ENCODE measurements around the gene STX10. TPM values are rescaled to one million over a fixed set of nuclear protein-coding genes. Genes with fewer than 3 reads are reported as not detected.

Gene STX10
- total and polyA plus RNA-seq, 2 of the 4 experiments (the other 2 are of a cell fraction), result 64.9 to 82.0 TPM

DNA sequence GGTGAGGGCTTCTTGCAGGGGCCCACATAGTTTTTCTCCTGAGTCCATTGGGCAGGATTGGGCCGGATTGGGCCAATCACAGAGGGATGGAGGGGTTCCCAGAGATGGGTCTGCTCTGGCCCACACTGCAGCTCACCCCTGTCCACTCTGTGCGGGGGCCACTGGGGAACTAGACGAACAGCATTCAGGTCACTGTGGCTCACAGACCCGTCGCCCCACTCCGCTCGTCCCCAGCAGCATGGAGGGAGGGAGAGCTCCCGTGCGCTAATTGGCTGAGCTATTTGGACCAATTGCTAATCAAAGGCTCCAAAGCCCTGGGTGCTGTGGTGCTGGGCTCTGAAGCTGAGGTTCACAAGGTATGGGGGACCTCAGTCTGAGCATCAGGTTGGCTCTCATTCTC, 20.8 kb downstream of the STX10 start:
- no TSS peak for BruUV-seq (replicated peaks)
- no peak for DNase-seq
- CTCF ChIA-PET, result interaction anchor here (0.6 kb wide), 2 partner anchors 105 to 157 kb away, joined by 4 read pairs; no protein-coding TSS in a partner anchor

More for the DNA sequence above, 20.8 kb downstream of the STX10 start:
- Histone ChIP-seq H4K20me1 (ENCODE audit: insufficient read depth, low read length) (peaks cover 90% of the 10 kb centered on the region), H3K4me3 (ENCODE audit: insufficient read depth, low read depth, low read length) (no peak overlapping the region), H3K9ac (ENCODE audit: low read depth, low read length) (no peak overlapping the region), H2AFZ (replicated peaks; ENCODE audit: low read length, poor library complexity) (no peak overlapping the region), H3K27ac (ENCODE audit: insufficient read depth, low read length) (no peak overlapping the region), H2BK20ac (ENCODE audit: low read depth, low read length) (no peak overlapping the region), H3K4me2 (ENCODE audit: low read depth, low read length) (no peak overlapping the region), H2BK15ac (ENCODE audit: low read depth, low read length) (no peak overlapping the region), H3K79me1 (ENCODE audit: low read depth in 1 of 2, low read length in 2 of 2) (peaks cover 20 to 88% of the 10 kb centered on the region in 2 experiments), H4K91ac (ENCODE audit: insufficient read depth, low read depth, low read length) (no peak overlapping the region), H3K18ac (ENCODE audit: low read depth, low read length) (no peak overlapping the region), H3K9me1 (ENCODE audit: insufficient read depth, low read length) (peaks cover 35% of the 10 kb centered on the region), H3K4ac (ENCODE audit: low read depth, low read length) (no peak overlapping the region), H3K27me3 (ENCODE audit: control insufficient read depth, insufficient read depth, low read length) (no peaks in the 10 kb centered on the region), H3K4me1 (ENCODE audit: control insufficient read depth, insufficient read depth, low read length) (peaks cover 13% of the 10 kb centered on the region; the same call in 1 of the 2 replicates), H3K23ac (ENCODE audit: low read depth, low read length) (no peak overlapping the region), H4K8ac (ENCODE audit: low read depth in 2 of 2, low read length in 2 of 2) (no peak overlapping the region), H3K9me3 (ENCODE audit: control insufficient read depth, insufficient read depth, low read length) (no peaks in the 10 kb centered on the region), H3K14ac (replicated peaks; ENCODE audit: low read depth, low read length) (no peak overlapping the region), H2BK5ac (ENCODE audit: low read depth, low read length, poor library complexity, severe bottlenecking) (no peak overlapping the region), H3K56ac (ENCODE audit: extremely low read depth, insufficient read depth, low read length) (no peak overlapping the region), H2BK120ac (ENCODE audit: low read depth, low read length) (no peak overlapping the region), H3K36me3 (ENCODE audit: control insufficient read depth, insufficient read depth, low read length) (peaks cover 13% of the 10 kb centered on the region), H2AK5ac (ENCODE audit: low read depth, low read length) (no peak overlapping the region), H2AK9ac (replicated peaks; ENCODE audit: low read depth, low read length, poor library complexity) (no peak overlapping the region), H4K5ac (ENCODE audit: low read depth, low read length) (no peak overlapping the region)
- WGBS, 2 experiments (ENCODE audit: extremely low coverage in 2 of 2, insufficient read length in 1 of 2), result 67% methylated on average over 1 of the region's 9 CpGs; no CpG with 5 or more reads in 1 of the 2 experiments
- dilution Hi-C loops (cut with HindIII; ENCODE audit: low sequenced_read_pairs, unreplicated experiment) (no loop called here), intact Hi-C loops (cut with micrococcal nuclease) (no loop called here), in situ Hi-C loops (cut with MboI; ENCODE audit: low sequenced_read_pairs) (no loop called here)
- no peak for ATAC-seq (ENCODE audit: low read depth)
- POLR2A ChIA-PET (ENCODE audit: unreplicated experiment), result no interaction called here
- TF ChIP-seq, protein P1, sequence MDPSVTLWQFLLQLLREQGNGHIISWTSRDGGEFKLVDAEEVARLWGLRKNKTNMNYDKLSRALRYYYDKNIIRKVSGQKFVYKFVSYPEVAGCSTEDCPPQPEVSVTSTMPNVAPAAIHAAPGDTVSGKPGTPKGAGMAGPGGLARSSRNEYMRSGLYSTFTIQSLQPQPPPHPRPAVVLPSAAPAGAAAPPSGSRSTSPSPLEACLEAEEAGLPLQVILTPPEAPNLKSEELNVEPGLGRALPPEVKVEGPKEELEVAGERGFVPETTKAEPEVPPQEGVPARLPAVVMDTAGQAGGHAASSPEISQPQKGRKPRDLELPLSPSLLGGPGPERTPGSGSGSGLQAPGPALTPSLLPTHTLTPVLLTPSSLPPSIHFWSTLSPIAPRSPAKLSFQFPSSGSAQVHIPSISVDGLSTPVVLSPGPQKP (IDR thresholded peaks at IDR 0.05; ENCODE audit: borderline replicate concordance, low read depth, low read length), result no peak
- no peak for TF ChIP-seq MAFK (IDR thresholded peaks at IDR 0.05; ENCODE audit: low read depth, low read length)
- no peak for TF ChIP-seq CHD1 (IDR thresholded peaks at IDR 0.05; ENCODE audit: low read depth, low read length)
- TF ChIP-seq FOS (IDR thresholded peaks at IDR 0.05; ENCODE audit: low read depth, low read length), result no peak
- TF ChIP-seq RAD21 (IDR thresholded peaks at IDR 0.05; ENCODE audit: low read length), result no peak
- no peak for TF ChIP-seq RCOR1 (IDR thresholded peaks at IDR 0.05; ENCODE audit: insufficient replicate concordance, low read length)
- TF ChIP-seq, protein P2, sequence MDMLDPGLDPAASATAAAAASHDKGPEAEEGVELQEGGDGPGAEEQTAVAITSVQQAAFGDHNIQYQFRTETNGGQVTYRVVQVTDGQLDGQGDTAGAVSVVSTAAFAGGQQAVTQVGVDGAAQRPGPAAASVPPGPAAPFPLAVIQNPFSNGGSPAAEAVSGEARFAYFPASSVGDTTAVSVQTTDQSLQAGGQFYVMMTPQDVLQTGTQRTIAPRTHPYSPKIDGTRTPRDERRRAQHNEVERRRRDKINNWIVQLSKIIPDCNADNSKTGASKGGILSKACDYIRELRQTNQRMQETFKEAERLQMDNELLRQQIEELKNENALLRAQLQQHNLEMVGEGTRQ (IDR thresholded peaks at IDR 0.05; ENCODE audit: low read depth, low read length), result no peak
- no peak for TF ChIP-seq CEBPB (IDR thresholded peaks at IDR 0.05; ENCODE audit: low read depth, low read length)
- TF ChIP-seq RFX5 (IDR thresholded peaks at IDR 0.05; ENCODE audit: low read depth, low read length), result no peak
- no peak for TF ChIP-seq MXI1 (IDR thresholded peaks at IDR 0.05; ENCODE audit: borderline replicate concordance, low read depth, low read length)

All from IMR-90 (cell line).